Endothelial cell (in vitro differentiated cells): ENCODE results near the gene WNT3A. TPM values are rescaled to one million over a fixed set of nuclear protein-coding genes. Genes with fewer than 3 reads are reported as not detected.

ENCODE experiments used
- DNase-seq: peaks from one replicate; pipeline ENCODE4 v3.0.0; 2021; ENCODE audit warnings: low spot score
- H3K27ac Mint-ChIP-seq: one replicate; pipeline ENCODE4 v1.8.0; 2021; ENCODE audit warnings: mixed read lengths, inconsistent platforms; ENCODE audit not compliant: unreplicated experiment
- H3K27me3 Mint-ChIP-seq: one replicate; pipeline ENCODE4 v1.8.0; 2021; ENCODE audit warnings: mild to moderate bottlenecking, moderate library complexity, mixed read lengths, inconsistent platforms; ENCODE audit not compliant: unreplicated experiment
- H3K36me3 Mint-ChIP-seq: one replicate; pipeline ENCODE4 v1.8.0; 2021; ENCODE audit warnings: mild to moderate bottlenecking, low read depth, mixed read lengths, inconsistent platforms; ENCODE audit not compliant: unreplicated experiment
- H3K4me1 Mint-ChIP-seq: one replicate; pipeline ENCODE4 v1.8.0; 2021; ENCODE audit warnings: mild to moderate bottlenecking, mixed read lengths, inconsistent platforms; ENCODE audit not compliant: unreplicated experiment
- H3K4me3 Mint-ChIP-seq: one replicate; pipeline ENCODE4 v1.8.0; 2021; ENCODE audit warnings: mild to moderate bottlenecking, mixed read lengths, inconsistent platforms; ENCODE audit not compliant: unreplicated experiment
- H3K9me3 Mint-ChIP-seq: one replicate; pipeline ENCODE4 v1.8.0; 2021; ENCODE audit warnings: mixed read lengths, inconsistent platforms; ENCODE audit not compliant: unreplicated experiment
- CTCF ChIP-seq: fragments of 200-600 bp; sonication (generic); IDR thresholded peaks from one replicate; pipeline ENCODE4 v1.5.0; 2021; ENCODE audit warnings: antibody characterized with exemption; ENCODE audit not compliant: unreplicated experiment
- total RNA-seq: library from RNA; stranded (reverse); fragmentation: NEBNext Ultra II Directional; extraction: Animal tissue kit (Norgen Biotek cat#: 25700); gene quantifications from one replicate; pipeline ENCODE4 v1.2.1, GENCODE V29; 2021; ENCODE audit not compliant: unreplicated experiment

Gene WNT3A
- total RNA-seq, 1 donor from 2014 or later, result not detected

GRCh38 chr1:228020686-228021354, 14.0 kb downstream of the WNT3A start:
- no peak for TF ChIP-seq CTCF
- Mint-ChIP-seq H3K36me3 (no peaks in the 10 kb centered on the region), H3K27me3 (peaks cover 16% of the 10 kb centered on the region), H3K9me3 (no peaks in the 10 kb centered on the region), H3K4me1 (no peaks in the 10 kb centered on the region), H3K27ac (peak overlapping the region; percentile 30), H3K4me3 (peak overlapping the region; percentile 53)
- DNase-seq, result no peak

GRCh38 chr1:228021355-228022030, 14.7 kb downstream of the WNT3A start:
- no peak for DNase-seq
- Mint-ChIP-seq H3K9me3 (no peaks in the 10 kb centered on the region), H3K36me3 (no peaks in the 10 kb centered on the region), H3K27me3 (peaks cover 16% of the 10 kb centered on the region), H3K4me3 (no peak overlapping the region), H3K27ac (no peak overlapping the region), H3K4me1 (no peaks in the 10 kb centered on the region)
- TF ChIP-seq CTCF, result no peak

- DNase-seq, result no peak
- no peaks in the 10 kb centered on the region for H3K36me3 Mint-ChIP-seq
- peaks cover 9% of the 10 kb centered on the region for H3K27me3 Mint-ChIP-seq
- H3K9me3 Mint-ChIP-seq, result no peaks in the 10 kb centered on the region
- no peak overlapping the region for H3K4me3 Mint-ChIP-seq
- no peak for TF ChIP-seq CTCF
- H3K4me1 Mint-ChIP-seq, result no peaks in the 10 kb centered on the region
- no peak overlapping the region for H3K27ac Mint-ChIP-seq
Measured at GRCh38 chr1:228022571-228023293, 15.9 kb downstream of the WNT3A start.

GRCh38 chr1:228023294-228023639, 16.5 kb downstream of the WNT3A start:
- no peak overlapping the region for H3K27ac Mint-ChIP-seq

More at GRCh38 chr1:228023294-228023639, 16.5 kb downstream of the WNT3A start:
- Mint-ChIP-seq H3K9me3 (no peaks in the 10 kb centered on the region), H3K4me1 (no peaks in the 10 kb centered on the region), H3K27me3 (peaks cover 9% of the 10 kb centered on the region), H3K36me3 (no peaks in the 10 kb centered on the region), H3K4me3 (no peak overlapping the region)
- DNase-seq, result no peak
- TF ChIP-seq CTCF, result no peak
